H1 (cell line): ENCODE results near the gene NUP88. TPM values are rescaled to one million over a fixed set of nuclear protein-coding genes. Genes with fewer than 3 reads are reported as not detected.

Experiments
- CTCF ChIA-PET: fragments of 300-600 bp; sonication (Branson Sonifier 250); formaldehyde crosslinking; loops from one replicate; lab custom pipeline; 2021; ENCODE audit not compliant: partially characterized antibody; lab: Charles Lee
- POLR2A ChIA-PET: fragments of 300-600 bp; sonication (Branson Sonifier 250); formaldehyde crosslinking; loops from one replicate; lab custom pipeline; 2021; ENCODE audit warnings: inconsistent platforms; ENCODE audit not compliant: partially characterized antibody; lab: Charles Lee
- DNase-seq, 2 experiments: peaks; one replicate each; pipeline versions ENCODE4 v3.0.0 to v3.0.0-alpha.2; 2010 to 2022; ENCODE audit warnings: low spot score in 2 of 2, low read depth in 1 of 2, mixed read lengths in 1 of 2
- FAIRE-seq: peaks from 2 replicates; lab custom pipeline; 2011; peaks lifted over from hg19 to GRCh38; lab: Jason Lieb, UNC
- H2AFZ ChIP-seq: 2 replicates; pipeline ENCODE4 v1.8.1; 2012; ENCODE audit warnings: low read length, inconsistent platforms
- H2AK5ac ChIP-seq: 2 replicates; pipeline ENCODE4 v1.6.1; 2013; ENCODE audit warnings: low read depth, low read length
- H2BK120ac ChIP-seq: replicated peaks from 2 replicates; pipeline ENCODE3; 2013; ENCODE audit warnings: low read depth, low read length, inconsistent platforms
- H2BK12ac ChIP-seq: 2 replicates; pipeline ENCODE4 v1.6.1; 2013; ENCODE audit warnings: low read depth, low read length
- H2BK15ac ChIP-seq: 2 replicates; pipeline ENCODE4 v1.6.1; 2013; ENCODE audit warnings: low read length
- H2BK20ac ChIP-seq: 2 replicates; pipeline ENCODE4 v1.6.1; 2013; ENCODE audit warnings: low read length
- H2BK5ac ChIP-seq: 2 replicates; pipeline ENCODE4 v1.6.1; 2013; ENCODE audit warnings: low read depth, low read length
- H3K14ac ChIP-seq: 2 replicates; pipeline ENCODE4 v1.6.1; 2013; ENCODE audit warnings: inconsistent platforms; ENCODE audit not compliant: insufficient read length
- H3K18ac ChIP-seq: 2 replicates; pipeline ENCODE4 v1.6.1; 2013; ENCODE audit warnings: low read length; ENCODE audit errors: extremely low read depth
- H3K23ac ChIP-seq: 2 replicates; pipeline ENCODE4 v1.6.1; 2013; ENCODE audit warnings: inconsistent platforms; ENCODE audit not compliant: insufficient read length
- H3K23me2 ChIP-seq: 2 replicates; pipeline ENCODE4 v1.6.1; 2013; ENCODE audit warnings: low read depth, low read length
- H3K27ac ChIP-seq: 2 replicates; pipeline ENCODE4 v1.6.1; 2011; ENCODE audit warnings: low read depth, low read length, inconsistent platforms
- H3K27me3 ChIP-seq, 4 experiments: replicated peaks in 1 of 4; 1 replicate in 1 of 4; 2 replicates in 3 of 4; pipeline versions ENCODE4 v1.6.1 to v1.8.1; 2011 to 2013; ENCODE audit warnings: low read length in 3 of 4, mild to moderate bottlenecking in 3 of 4, inconsistent platforms in 2 of 4, mixed read lengths in 2 of 4, moderate library complexity in 1 of 4; ENCODE audit not compliant: control insufficient read depth in 3 of 4, insufficient read depth in 3 of 4; ENCODE audit errors: extremely low read depth in 1 of 4
- H3K36me3 ChIP-seq, 4 experiments: 2 replicates each; pipeline versions ENCODE4 v1.6.1 to v1.8.1; 2011 to 2013; ENCODE audit warnings: mild to moderate bottlenecking in 4 of 4, low read length in 3 of 4, moderate library complexity in 2 of 4, control low read depth in 1 of 4, inconsistent platforms in 1 of 4; ENCODE audit not compliant: insufficient read depth in 4 of 4, control insufficient read depth in 2 of 4
- H3K4ac ChIP-seq: replicated peaks from 2 replicates; pipeline ENCODE3; 2013; ENCODE audit warnings: low read length, low read depth, mixed read lengths, inconsistent platforms; ENCODE audit not compliant: insufficient read length
- H3K4me1 ChIP-seq, 4 experiments: replicated peaks in 1 of 4; 1 replicate in 1 of 4; 2 replicates in 3 of 4; pipeline versions ENCODE4 v1.6.1 to v1.8.1; 2011 to 2013; ENCODE audit warnings: low read length in 3 of 4, inconsistent platforms in 2 of 4, mixed read lengths in 1 of 4; ENCODE audit not compliant: insufficient read depth in 4 of 4, control insufficient read depth in 3 of 4
- H3K4me2 ChIP-seq, 2 experiments: 2 replicates each; pipeline versions ENCODE4 v1.6.1 to v1.8.1; 2011 to 2013; ENCODE audit warnings: low read depth in 2 of 2, low read length in 2 of 2, control low read depth in 1 of 2, inconsistent platforms in 1 of 2, mild to moderate bottlenecking in 1 of 2; ENCODE audit not compliant: insufficient read depth in 1 of 2
- H3K4me3 ChIP-seq, 4 experiments: fragments of 200-600, 300-600 bp in 1 of 4; sonication (generic), shearing (Covaris generic), sonication (Bioruptor Twin) in 1 of 4; 2 replicates each; pipeline versions ENCODE4 v1.5.1 to v1.8.1; 2011 to 2016; ENCODE audit warnings: low read length in 4 of 4, low read depth in 3 of 4, control low read depth in 2 of 4, inconsistent platforms in 2 of 4, mild to moderate bottlenecking in 2 of 4, mixed read lengths in 1 of 4, moderate library complexity in 1 of 4; ENCODE audit not compliant: insufficient read depth in 2 of 4; ENCODE audit errors: extremely low read depth in 1 of 4
- H3K56ac ChIP-seq: replicated peaks from 2 replicates; pipeline ENCODE3; 2013; ENCODE audit warnings: low read depth, mild to moderate bottlenecking, mixed read lengths, low read length, inconsistent platforms; ENCODE audit not compliant: insufficient read length
- H3K79me1 ChIP-seq: 2 replicates; pipeline ENCODE4 v1.6.1; 2013; ENCODE audit warnings: low read depth, low read length, control low read depth
- H3K79me2 ChIP-seq, 2 experiments: 2 replicates each; pipeline versions ENCODE4 v1.6.1 to v1.8.1; 2012 to 2013; ENCODE audit warnings: low read length in 2 of 2, mild to moderate bottlenecking in 2 of 2, inconsistent platforms in 1 of 2; ENCODE audit not compliant: insufficient read depth in 2 of 2, control insufficient read depth in 1 of 2
- H3K9ac ChIP-seq, 4 experiments: replicated peaks in 1 of 4; 1 replicate in 1 of 4; 2 replicates in 3 of 4; pipeline versions ENCODE4 v1.6.1 to v1.8.1; 2011 to 2013; ENCODE audit warnings: low read depth in 3 of 4, low read length in 3 of 4, control low read depth in 2 of 4, mild to moderate bottlenecking in 2 of 4, moderate library complexity in 2 of 4, inconsistent platforms in 1 of 4; ENCODE audit errors: extremely low read depth in 1 of 4
- H3K9me3 ChIP-seq, 2 experiments: 2 replicates each; pipeline versions ENCODE4 v1.6.1 to v1.8.1; 2012 to 2013; ENCODE audit warnings: mild to moderate bottlenecking in 2 of 2, moderate library complexity in 2 of 2, control low read depth in 1 of 2, inconsistent platforms in 1 of 2, low read depth in 1 of 2, low read length in 1 of 2, mixed read lengths in 1 of 2; ENCODE audit not compliant: insufficient read depth in 2 of 2
- H4K20me1 ChIP-seq, 2 experiments: replicated peaks in 1 of 2; 2 replicates each; pipeline versions ENCODE3 to v1.8.1; 2011 to 2013; ENCODE audit warnings: inconsistent platforms in 2 of 2, low read length in 2 of 2, mild to moderate bottlenecking in 1 of 2; ENCODE audit not compliant: insufficient read depth in 2 of 2, control insufficient read depth in 1 of 2
- H4K5ac ChIP-seq: 2 replicates; pipeline ENCODE4 v1.6.1; 2013; ENCODE audit warnings: low read length, low read depth, mixed read lengths, inconsistent platforms; ENCODE audit not compliant: insufficient read length
- H4K8ac ChIP-seq: 2 replicates; pipeline ENCODE4 v1.8.0; 2013; ENCODE audit warnings: mild to moderate bottlenecking, moderate library complexity, low read length, inconsistent platforms; ENCODE audit not compliant: insufficient read depth; ENCODE audit errors: extremely low read depth
- H4K91ac ChIP-seq: replicated peaks from 2 replicates; pipeline ENCODE3; 2013; ENCODE audit warnings: low read length, mixed read lengths, inconsistent platforms; ENCODE audit not compliant: insufficient read length
- ATF2 ChIP-seq: IDR thresholded peaks from 2 replicates; pipeline ENCODE4 v1.6.1; 2012; ENCODE audit warnings: low read length, inconsistent platforms
- CTBP2 ChIP-seq: IDR thresholded peaks from 2 replicates; pipeline ENCODE4 v1.7.0; 2011; ENCODE audit warnings: borderline replicate concordance, mild to moderate bottlenecking, moderate library complexity, mixed read lengths, low read length; ENCODE audit not compliant: insufficient read depth, insufficient read length
- JUN ChIP-seq: IDR thresholded peaks from 2 replicates; pipeline ENCODE4 v1.6.1; 2011; ENCODE audit warnings: low read depth, mild to moderate bottlenecking, improper control_type of control experiment, low read length
- NANOG ChIP-seq: IDR thresholded peaks from 2 replicates; pipeline ENCODE4 v1.6.1; 2011; ENCODE audit warnings: low read length, low read depth, mild to moderate bottlenecking, inconsistent platforms; ENCODE audit not compliant: insufficient read depth, poor library complexity, severe bottlenecking
- NRF1 ChIP-seq: IDR thresholded peaks from 2 replicates; pipeline ENCODE4 v1.6.1; 2011; ENCODE audit warnings: mild to moderate bottlenecking, low read depth, low read length, improper control_type of control experiment
- POU5F1 ChIP-seq: IDR thresholded peaks from 2 replicates; pipeline ENCODE4 v1.6.1; 2011; ENCODE audit warnings: low read depth, mild to moderate bottlenecking, low read length, moderate library complexity
- RBBP5 ChIP-seq: IDR thresholded peaks from 2 replicates; pipeline ENCODE4 v1.7.1; 2012; ENCODE audit warnings: low read depth, mild to moderate bottlenecking, inconsistent platforms, low read length, moderate library complexity, borderline replicate concordance
- SAP30 ChIP-seq: fragments of 300-600 bp; sonication (generic); IDR thresholded peaks from 2 replicates; pipeline ENCODE4 v1.7.1; 2012; ENCODE audit warnings: low read length, moderate library complexity, mild to moderate bottlenecking, inconsistent platforms; ENCODE audit not compliant: insufficient read depth, insufficient replicate concordance
- TAF1 ChIP-seq: IDR thresholded peaks from 2 replicates; pipeline ENCODE4 v1.6.1; 2011; ENCODE audit warnings: mild to moderate bottlenecking, low read depth, low read length
- TBP ChIP-seq: IDR thresholded peaks from 2 replicates; pipeline ENCODE4 v1.6.1; 2011; ENCODE audit warnings: low read depth, low read length, improper control_type of control experiment
- YY1 ChIP-seq: IDR thresholded peaks from 2 replicates; pipeline ENCODE4 v1.6.1; 2011; ENCODE audit warnings: low read depth, mild to moderate bottlenecking, low read length
- WGBS, 2 experiments: shearing (Covaris generic) in 1 of 2; methylation state at CpG; one replicate each; pipeline versions ENCODE4 v1.1.6 to v1.1.7; 2013 to 2015; ENCODE audit warnings: low lambda C conversion rate in 2 of 2, mixed read lengths in 2 of 2, inconsistent platforms in 1 of 2, low coverage in 1 of 2, missing lambda C conversion rate in 1 of 2; ENCODE audit not compliant: insufficient replicate concordance in 2 of 2, insufficient coverage in 1 of 2, insufficient read length in 1 of 2; ENCODE audit errors: extremely low coverage in 1 of 2, missing lambda C conversion rate in 1 of 2; 5-methylcytosine and 5-hydroxymethylcytosine counted together
- polyA plus RNA-seq, 7 experiments: library from polyadenylated mRNA; depleted of rRNA in 3 of 7; stranded (reverse) in 5 of 7; unstranded in 2 of 7; fragments of >200 nt in 5 of 7; fragments of 200-250 nt in 2 of 7; gene quantifications; 1 replicate in 5 of 7; 2 replicates in 1 of 7; 4 replicates in 1 of 7; pipeline versions ENCODE4 v1.2.1 to v1.2.3, GENCODE V29; 2011 to 2013; ENCODE audit warnings: missing spikeins in 2 of 7, mixed read lengths in 2 of 7
- total RNA-seq: library from RNA; stranded (reverse); fragmentation: NEBNext Ultra II Directional; extraction: Animal tissue kit (Norgen Biotek cat#: 25700); gene quantifications from 2 replicates; pipeline ENCODE4 v1.2.1, GENCODE V29; 2021

Gene NUP88
- total and polyA plus RNA-seq, 2 of the 8 experiments (the other 6 are each of a cell fraction or from before 2014, with no cell fraction given), result 77.4 to 105 TPM

- no peaks in the 10 kb centered on the region for H3K9me3 ChIP-seq
- H3K4me2 ChIP-seq, result no peak overlapping the region
- CTCF ChIA-PET, result interaction anchor here (0.9 to 3.4 kb wide), 2 partner anchors 8 to 17 kb away, joined by 3 to 13 read pairs; partner anchors contain the start of gene C1QBP
- H2BK120ac ChIP-seq, result no peak overlapping the region
- H2BK15ac ChIP-seq, result no peak overlapping the region
- no peak overlapping the region for H3K4ac ChIP-seq
- no peak overlapping the region for H3K27ac ChIP-seq
- H3K23me2 ChIP-seq, result peaks cover 5% of the 10 kb centered on the region
- H3K56ac ChIP-seq, result no peak overlapping the region
- DNase-seq (no peak), FAIRE-seq (no peak)
- H4K8ac ChIP-seq, result no peak overlapping the region
- H3K79me1 ChIP-seq, result peaks cover 9% of the 10 kb centered on the region; the same call in 1 of the 2 replicates
- H2BK5ac ChIP-seq, result no peak overlapping the region
- no peak overlapping the region for H2AK5ac ChIP-seq
- H3K14ac ChIP-seq, result no peak overlapping the region
- H4K20me1 ChIP-seq, result peaks cover 3 to 4% of the 10 kb centered on the region in 2 experiments
- H3K79me2 ChIP-seq, result peaks cover 20 to 49% of the 10 kb centered on the region in 2 experiments
- H4K5ac ChIP-seq, result no peak overlapping the region
- POLR2A ChIA-PET, result interaction anchor here (0.5 to 13.1 kb wide), 4 partner anchors 19 to 81 kb away, joined by 3 to 228 read pairs (median 4); partner anchors contain the start of gene C1QBP
- H4K91ac ChIP-seq, result no peak overlapping the region
- H3K4me1 ChIP-seq, result peaks cover 0 to 4% (median 2%) of the 10 kb centered on the region in 4 experiments; a peak in 3 of 7 replicates
- H3K36me3 ChIP-seq, result peaks cover 25 to 59% (median 48%) of the 10 kb centered on the region in 4 experiments
- no peak overlapping the region for H3K9ac ChIP-seq
- no peak overlapping the region for H3K18ac ChIP-seq
- H2AFZ ChIP-seq, result no peak overlapping the region
- 97% methylated on average over 2 of the region's 2 CpGs; no CpG with 5 or more reads in 1 of the 2 experiments for WGBS, 2 experiments
- no peak overlapping the region for H3K4me3 ChIP-seq
- no peaks in the 10 kb centered on the region for H3K27me3 ChIP-seq
- H2BK12ac ChIP-seq, result no peak overlapping the region
- H3K23ac ChIP-seq, result no peak overlapping the region
- no peak overlapping the region for H2BK20ac ChIP-seq
- TF ChIP-seq ATF2 (no peak), NRF1 (no peak), TAF1 (no peak), SAP30 (no peak), NANOG (no peak), YY1 (no peak), RBBP5 (no peak), CTBP2 (no peak), TBP (no peak), JUN (no peak), POU5F1 (no peak)
These were observed 3.0 kb upstream of the NUP88 start for GRCh38 chr17:5422505-5422904.
